C4-2B (cell line): ENCODE results near the gene EXD1.

ENCODE experiments used
- H3K27ac ChIP-seq: fragments of 450-650 bp; 2 replicates; pipeline ENCODE4 v1.5.1; 2017
- ZFX ChIP-seq: fragments of 450-650 bp; IDR thresholded peaks from 2 replicates; pipeline ENCODE4 v1.6.1; 2017
- TF ChIP-seq, protein P1 (sequence below): fragments of 450-650 bp; conservative IDR thresholded peaks from 2 replicates; pipeline ENCODE4 v1.5.1; 2017; ENCODE audit warnings: mild to moderate bottlenecking

EXD1 gene

DNA sequence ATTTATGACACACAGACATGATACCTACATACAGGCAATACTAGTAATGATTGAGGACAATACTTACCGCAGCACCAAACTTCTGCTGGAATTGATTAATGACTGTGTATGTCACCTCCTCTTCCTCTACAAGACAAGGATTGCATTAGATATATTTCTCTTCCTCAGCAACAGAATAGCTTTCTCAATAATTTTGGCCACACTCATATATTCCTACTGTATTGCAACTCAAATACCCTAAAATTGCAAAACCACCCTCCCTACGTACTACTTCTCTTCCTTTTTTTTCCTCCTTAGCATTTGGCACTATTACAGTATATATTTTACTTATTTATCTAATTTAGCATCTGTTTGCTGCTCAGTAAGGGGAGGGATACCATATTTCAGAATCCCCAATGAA, 14.8 kb downstream of the EXD1 start:
- H3K27ac ChIP-seq = no peak overlapping the region
- TF ChIP-seq ZFX = no peak
- TF ChIP-seq, protein P1, sequence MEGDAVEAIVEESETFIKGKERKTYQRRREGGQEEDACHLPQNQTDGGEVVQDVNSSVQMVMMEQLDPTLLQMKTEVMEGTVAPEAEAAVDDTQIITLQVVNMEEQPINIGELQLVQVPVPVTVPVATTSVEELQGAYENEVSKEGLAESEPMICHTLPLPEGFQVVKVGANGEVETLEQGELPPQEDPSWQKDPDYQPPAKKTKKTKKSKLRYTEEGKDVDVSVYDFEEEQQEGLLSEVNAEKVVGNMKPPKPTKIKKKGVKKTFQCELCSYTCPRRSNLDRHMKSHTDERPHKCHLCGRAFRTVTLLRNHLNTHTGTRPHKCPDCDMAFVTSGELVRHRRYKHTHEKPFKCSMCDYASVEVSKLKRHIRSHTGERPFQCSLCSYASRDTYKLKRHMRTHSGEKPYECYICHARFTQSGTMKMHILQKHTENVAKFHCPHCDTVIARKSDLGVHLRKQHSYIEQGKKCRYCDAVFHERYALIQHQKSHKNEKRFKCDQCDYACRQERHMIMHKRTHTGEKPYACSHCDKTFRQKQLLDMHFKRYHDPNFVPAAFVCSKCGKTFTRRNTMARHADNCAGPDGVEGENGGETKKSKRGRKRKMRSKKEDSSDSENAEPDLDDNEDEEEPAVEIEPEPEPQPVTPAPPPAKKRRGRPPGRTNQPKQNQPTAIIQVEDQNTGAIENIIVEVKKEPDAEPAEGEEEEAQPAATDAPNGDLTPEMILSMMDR = no peak

DNA sequence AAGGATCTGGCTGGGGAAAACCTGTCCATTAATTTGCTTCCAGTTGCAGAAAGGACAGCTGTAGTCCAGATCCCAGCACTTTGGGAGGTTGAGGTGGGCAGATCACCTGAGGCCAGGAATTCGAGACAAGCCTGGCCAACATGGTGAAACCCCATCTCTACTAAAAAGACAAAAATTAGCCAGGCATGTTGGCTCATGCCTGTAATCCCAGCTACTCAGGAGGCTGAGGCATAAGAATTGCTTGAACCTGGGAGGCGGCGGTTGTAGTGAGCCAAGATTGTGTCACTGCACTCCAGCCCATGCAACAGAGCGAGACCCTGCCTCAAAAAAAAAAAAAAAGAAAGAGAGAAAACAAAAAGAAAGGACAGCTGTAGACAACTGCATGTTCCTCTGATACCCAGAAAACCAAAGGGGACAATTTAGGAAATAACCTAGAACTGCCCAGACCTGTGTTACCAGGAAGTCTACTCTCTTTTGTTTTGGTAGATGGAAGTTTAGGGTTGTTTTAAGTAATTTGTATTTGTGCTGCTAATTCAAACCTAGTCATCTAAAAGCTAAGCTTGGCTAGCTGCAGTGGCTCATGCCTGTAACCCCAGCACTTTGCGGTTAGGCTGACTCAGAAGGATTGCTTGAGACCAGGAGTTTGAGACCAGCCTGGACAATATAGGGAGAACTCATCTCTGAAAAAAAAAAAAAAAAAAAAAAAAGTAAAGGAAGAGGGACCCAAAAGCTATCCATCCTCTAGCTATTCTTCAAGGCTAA, 22.7 kb downstream of the EXD1 start:
- no peak for TF ChIP-seq ZFX
- TF ChIP-seq, protein P1 = no peak
- no peak overlapping the region for H3K27ac ChIP-seq

DNA sequence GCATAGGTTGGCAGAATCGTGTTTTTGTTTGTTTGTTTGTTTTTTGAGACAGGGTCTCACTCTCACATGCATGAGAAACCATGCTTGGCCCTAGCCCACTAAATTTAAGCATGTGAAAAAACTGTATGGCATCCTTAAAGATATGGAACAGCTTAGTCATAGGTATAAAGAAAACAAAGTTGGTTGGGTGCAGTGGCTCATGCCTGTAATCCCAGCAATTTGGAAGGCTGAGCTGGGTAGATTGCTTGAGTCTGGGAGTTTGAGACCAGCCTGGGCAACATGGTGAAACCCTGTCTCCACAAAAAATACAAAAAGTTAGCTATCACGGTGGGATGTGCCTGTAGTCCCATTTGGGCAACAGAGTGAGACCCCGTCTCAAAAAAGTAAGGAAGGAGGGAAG, 25.2 kb downstream of the EXD1 start:
- TF ChIP-seq ZFX = no peak
- TF ChIP-seq, protein P1 = no peak
- no peak overlapping the region for H3K27ac ChIP-seq

DNA sequence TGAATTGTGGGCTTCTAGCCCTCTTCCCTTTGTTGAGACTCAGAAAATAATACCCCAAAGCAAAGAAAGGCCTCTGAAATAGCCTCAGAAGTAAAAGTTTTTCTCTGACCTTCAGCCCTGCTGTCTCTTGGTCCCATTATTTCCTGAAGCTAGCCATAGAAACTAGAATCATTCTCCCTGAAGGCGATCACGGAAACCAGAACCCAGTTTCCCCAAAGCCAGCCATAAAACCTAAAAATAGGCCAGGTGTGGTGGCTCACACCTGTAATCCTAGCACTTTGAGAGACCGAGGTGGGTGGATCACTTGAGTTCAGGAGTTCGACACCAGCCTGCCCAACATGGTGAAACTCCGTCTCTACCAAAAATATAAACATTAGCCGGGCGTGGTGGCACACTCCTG, 27.2 kb downstream of the EXD1 start:
- no peak for TF ChIP-seq ZFX
- TF ChIP-seq, protein P1 = no peak
- no peak overlapping the region for H3K27ac ChIP-seq

DNA sequence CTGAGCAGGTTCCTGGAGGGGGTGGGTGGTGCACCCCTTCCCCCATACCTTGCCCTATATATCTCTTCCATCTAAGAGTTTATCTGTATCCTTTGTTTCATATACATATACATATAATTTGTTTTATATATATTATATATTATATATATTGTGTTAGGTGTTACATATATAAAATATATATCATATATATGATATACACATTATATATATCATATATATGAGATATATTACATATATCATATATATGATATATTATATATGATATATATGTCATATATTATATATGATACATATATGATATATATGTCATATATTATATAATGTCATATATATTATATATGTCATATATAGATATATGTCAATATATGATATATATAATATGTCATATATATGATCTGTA, 31.1 kb downstream of the EXD1 start:
- no peak for TF ChIP-seq ZFX
- TF ChIP-seq, protein P1 = no peak
- no peak overlapping the region for H3K27ac ChIP-seq

DNA sequence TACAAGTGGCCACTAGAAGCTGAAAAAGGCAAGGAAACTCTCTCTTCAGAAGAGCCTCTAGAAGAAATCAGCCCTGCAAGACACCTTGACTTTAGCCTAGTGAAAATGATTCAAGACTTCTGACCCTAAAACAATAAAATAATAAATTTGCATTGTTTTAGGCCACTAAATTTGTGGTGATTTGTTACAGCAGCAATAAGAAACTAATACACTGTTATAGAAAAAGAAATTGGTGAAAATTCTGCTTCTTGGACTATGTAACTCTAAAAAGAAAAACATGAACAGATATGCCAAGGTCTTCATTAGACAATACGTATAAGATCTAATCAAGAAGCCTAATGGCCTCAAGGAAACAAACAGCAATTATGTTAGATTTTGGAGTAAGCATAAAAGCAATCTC, 36.1 kb downstream of the EXD1 start:
- H3K27ac ChIP-seq = no peak overlapping the region
- TF ChIP-seq, protein P1 = no peak
- no peak for TF ChIP-seq ZFX

DNA sequence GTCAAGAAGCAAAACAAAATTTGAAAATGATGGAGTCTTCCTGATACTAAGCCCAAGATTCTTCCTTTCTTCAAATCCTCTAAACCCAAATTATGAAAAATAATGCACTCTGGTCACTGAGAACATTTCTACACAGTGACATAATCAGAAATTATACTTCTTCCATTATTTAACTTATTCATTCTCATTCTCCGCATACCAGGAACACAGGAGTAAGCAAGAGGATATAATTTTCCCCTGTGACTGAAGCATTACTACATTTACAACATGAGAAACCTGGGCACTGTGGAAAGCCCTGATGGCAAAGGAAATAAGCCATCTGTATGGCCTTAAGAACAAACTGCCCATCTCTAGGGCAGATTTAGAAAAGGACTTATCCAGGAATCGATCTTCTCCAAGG, 47.0 kb downstream of the EXD1 start:
- H3K27ac ChIP-seq = no peak overlapping the region
- TF ChIP-seq ZFX = no peak
- TF ChIP-seq, protein P1 = no peak
